Measurements from ENCODE around the gene FLYWCH2.

Gene FLYWCH2, protein sequence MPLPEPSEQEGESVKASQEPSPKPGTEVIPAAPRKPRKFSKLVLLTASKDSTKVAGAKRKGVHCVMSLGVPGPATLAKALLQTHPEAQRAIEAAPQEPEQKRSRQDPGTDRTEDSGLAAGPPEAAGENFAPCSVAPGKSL

DNA sequence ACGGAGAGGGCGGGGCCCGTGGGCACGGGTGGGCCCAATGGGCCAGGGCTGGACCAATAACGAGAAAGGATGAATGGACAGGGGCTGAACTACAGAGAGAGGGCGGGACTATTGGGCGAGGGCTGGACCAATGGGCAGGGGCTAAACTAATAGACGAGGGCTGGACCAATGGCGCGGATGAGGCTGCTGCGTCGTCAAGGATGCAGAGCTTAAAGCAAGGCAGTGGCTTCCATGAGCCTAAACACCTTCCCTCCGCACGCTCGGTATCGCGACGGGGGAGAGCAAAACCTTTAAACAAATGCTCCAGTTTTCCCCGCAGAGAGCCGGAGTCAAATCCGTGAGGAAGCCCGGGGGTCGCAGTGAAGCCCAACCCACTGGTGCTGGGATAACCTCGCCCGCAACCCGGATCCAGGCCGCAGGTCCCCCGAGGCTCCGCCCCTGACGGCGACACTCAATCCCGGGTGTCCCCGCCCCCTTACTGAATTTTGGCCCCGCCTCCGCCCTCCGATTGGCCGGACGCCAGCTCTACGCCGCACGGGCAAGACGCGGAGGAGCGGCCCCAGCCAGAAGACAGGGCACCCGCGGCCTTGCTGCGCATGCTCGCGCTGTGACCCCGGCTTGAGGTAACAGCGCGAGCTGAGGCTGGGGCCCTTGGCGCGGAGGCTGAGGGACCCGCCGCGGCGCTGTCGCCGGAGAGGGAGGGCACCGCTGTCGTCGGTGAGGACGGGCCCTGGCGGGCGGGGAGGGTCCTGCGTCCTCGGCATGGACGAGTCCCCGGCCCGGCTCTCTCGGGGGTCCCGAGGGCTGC lies at the start of gene FLYWCH2:
FLYWCH2 (plus strand) TSS at position 566 of the 808 bp plus-strand sequence. CDS start 13,235 bp downstream, outside the sequence.
- DNase-seq: peak; percentile 87

- DNase-seq: no peak
Measured at GRCh38 chr16:2833776-2834175, 49.2 kb upstream of the FLYWCH2 start.

- DNase-seq: no peak
Measured at GRCh38 chr16:2834968-2835367, 48.0 kb upstream of the FLYWCH2 start.

GRCh38 chr16:2835638-2836493 lies 47.1 kb upstream of the FLYWCH2 start:
- DNase-seq: no peak

DNA sequence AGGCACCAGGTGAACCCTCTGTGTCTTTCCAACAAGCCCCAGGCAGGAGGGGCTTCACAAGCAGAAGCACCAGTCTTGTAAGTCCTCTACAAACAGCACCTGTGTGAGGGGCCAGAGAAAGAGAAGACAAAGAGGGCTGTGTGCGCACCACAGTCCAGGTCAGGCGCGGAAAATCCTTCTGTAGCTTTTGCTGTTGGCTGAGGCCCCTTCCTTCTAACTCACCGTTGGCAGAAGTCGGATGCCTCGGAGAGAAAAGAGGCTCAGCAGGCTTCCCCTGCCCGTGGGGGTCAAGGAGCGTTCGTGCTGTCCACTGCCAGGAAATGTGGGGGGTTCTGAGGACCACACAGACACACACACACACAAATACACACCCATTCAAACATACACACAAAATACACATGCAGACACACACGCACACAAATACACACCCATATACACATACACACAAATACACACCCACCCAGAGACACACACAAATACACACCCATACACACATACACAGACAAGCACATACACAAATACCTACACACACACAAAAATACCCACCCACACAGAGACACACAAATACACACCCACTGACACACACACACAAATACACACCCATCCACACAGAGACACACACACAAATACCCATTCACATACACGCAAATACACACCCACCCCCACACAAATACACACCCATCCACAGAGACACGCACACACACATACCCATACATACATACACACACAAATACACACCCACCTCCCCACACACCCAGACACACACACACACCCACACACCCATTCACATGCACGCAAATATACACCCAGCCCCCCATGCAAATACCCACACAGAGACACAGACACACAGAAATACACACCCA lies 46.1 kb upstream of the FLYWCH2 start:
- DNase-seq: no peak

- peak; percentile 3 for DNase-seq
Measured at GRCh38 chr16:2838928-2839327, 44.1 kb upstream of the FLYWCH2 start.

DNA sequence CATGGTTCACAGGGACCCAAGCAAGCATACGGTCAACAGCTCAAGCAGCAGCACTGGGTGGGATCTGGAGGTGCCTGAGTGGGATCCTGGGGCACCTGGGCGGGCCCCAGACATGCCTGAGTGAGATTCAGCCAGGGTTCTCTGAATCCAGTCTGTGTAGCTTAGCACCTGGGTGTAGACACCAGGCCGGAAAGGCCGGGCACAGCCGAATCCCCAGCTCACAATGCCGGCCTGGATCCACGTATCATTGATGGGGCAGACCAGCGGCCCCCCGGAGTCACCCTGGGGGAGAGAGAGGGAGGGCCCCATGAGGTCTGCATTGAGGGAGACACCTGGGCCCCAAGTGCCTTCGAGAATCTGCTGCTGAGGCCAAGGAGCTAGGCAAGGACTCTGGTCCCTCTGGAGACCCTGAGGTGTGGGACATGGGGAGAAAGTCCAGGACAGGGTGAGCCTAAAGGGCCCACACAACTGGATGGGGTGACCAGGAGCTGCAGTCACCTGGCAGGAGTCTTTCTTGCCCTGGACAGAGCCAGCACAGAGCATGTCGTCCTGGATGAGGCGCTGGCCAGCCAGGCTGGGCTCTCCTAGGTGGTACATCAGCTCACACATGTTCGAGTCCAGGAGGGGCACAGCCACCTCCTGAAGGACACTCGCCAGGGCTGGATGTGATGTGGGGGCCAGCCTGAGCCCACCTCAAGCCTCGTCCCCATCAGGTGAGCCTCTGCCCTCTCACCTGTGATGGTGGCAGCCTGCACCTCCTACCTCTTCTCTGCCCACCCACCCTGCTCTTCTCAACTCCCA lies 43.2 kb upstream of the FLYWCH2 start:
- DNase-seq: no peak

GRCh38 chr16:2840914-2841313 lies 42.1 kb upstream of the FLYWCH2 start:
- no peak for DNase-seq

DNA sequence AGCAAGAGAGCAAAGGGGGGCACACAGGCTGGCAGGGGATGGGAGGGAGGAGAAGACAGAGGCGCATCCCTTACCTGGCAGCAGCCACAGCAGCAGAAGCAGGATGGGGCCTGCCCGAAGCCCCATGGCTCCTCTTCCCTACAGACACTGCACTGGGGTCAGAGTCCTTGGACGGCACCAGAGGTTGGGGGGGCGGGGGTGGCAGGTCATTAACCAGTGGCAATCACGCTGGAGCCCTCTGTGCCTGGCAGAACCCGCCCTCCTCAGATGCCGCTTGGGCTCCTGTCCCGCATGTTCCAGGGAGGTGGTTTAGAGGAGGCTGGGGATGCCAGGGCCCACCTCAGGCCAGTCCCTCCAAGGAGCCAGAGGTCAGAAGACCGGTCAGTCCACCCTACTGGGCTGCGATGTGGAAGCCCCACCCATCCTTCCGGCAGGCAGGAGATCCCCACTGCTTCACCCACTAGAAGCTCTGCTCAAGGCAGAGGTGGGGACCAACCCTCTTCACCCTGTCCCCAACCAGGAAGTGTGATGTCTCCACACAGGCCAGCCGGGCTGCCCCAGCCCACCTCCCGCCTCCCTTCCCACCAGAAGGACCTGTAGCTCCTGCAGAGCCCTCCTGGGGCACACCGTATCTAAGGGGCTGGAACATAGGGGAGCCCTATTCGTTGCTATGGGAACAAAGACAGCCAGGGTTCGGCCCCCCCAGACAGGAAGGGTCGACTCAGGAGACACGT lies 41.2 kb upstream of the FLYWCH2 start:
- no peak for DNase-seq

- DNase-seq: no peak
Measured at GRCh38 chr16:2842340-2843000, 40.5 kb upstream of the FLYWCH2 start.

DNA sequence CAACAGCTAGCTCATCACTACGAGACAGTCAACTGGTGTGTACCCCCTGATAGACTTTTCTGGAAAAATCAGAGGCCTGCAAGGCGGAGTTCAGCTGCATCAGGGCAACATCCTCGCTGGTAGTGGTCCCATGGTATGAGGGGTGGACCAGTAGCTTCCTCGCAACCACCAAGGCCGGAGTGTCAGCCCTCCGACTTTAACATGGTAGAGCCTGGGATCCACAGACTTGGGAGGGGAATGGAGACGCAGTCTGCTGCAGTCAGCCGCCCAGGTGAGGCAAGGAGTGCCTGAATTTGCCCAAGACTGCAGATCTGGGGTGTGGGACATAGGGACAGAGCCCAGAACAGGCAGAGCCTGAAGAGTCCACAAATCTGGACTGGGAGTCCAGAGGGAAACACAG lies 39.5 kb upstream of the FLYWCH2 start:
- DNase-seq: no peak

- DNase-seq: no peak
Measured at GRCh38 chr16:2845116-2845515, 37.9 kb upstream of the FLYWCH2 start.

DNA sequence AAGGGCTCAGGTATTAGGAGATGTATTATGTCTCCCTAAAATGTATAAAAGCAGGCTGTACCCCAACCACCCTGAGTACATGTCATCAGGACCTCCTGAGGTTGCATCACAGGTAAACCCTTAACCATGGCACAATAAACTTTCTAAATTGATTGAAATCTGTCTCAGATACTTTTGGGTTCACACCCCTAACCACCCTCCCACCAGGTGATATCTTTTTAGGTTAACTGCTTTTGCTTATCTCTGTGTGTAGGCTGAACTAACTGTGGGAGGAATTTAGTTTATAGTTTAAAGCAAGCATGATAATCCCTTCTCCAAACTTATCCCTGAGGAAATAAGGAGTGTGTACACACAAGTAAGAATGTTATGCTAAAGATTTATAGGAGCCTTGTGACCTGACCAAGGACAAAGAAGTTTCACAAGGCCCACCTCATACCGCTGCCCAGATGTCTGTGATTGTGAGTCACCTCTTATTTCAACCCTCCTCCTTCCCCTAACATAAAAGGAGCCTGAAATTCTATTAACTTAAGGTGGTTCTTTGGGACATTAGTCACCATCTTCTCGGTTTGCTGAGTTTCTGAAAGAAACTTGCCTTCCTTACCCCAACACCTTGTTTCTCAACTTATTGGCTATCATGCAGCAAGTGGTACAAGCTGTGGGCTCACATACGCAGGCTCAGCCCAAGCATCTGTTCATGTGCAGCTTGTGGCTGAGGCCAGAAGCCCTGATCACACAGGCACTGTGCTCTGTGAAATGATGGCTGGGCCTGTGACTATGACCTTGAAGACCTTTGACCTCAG lies 36.3 kb upstream of the FLYWCH2 start:
- DNase-seq: no peak

DNA sequence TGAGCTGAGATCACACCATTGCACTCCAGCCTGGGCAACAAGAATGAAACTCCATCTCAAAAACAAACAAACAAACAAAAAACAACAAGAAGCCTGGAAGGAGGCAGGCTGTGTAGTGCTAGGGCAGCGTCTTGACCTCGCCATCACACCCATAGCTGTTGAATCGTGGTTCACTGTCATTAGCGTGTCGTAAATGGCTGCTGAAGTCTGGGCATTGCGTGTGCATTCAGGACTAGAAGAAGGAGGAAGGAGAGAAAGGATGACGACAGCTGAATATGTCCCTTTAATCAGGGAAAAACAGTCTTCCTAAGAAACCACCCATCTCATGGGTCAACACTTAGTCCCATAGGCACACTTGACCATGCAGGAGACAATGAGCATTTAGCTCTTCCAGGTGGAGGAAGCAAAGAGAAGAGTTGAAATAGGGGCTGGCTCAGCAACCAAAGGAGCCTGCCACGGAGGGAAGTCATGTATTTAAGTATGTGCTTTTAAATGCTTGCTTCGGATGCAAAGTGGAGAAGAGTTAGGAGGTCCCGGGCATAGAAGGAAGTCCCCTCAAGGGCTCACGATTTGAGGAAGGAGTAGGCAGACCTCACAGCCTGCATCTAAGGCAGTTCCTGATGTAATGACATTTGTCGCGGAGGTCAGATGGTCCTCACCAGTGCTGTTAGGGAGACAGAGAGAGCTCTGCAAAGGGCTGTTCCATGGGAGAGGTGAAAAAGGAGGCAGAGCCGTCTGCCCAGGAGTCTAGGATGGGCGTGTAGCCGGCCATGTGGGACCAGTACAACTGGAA lies 33.9 kb upstream of the FLYWCH2 start:
- no peak for DNase-seq

DNA sequence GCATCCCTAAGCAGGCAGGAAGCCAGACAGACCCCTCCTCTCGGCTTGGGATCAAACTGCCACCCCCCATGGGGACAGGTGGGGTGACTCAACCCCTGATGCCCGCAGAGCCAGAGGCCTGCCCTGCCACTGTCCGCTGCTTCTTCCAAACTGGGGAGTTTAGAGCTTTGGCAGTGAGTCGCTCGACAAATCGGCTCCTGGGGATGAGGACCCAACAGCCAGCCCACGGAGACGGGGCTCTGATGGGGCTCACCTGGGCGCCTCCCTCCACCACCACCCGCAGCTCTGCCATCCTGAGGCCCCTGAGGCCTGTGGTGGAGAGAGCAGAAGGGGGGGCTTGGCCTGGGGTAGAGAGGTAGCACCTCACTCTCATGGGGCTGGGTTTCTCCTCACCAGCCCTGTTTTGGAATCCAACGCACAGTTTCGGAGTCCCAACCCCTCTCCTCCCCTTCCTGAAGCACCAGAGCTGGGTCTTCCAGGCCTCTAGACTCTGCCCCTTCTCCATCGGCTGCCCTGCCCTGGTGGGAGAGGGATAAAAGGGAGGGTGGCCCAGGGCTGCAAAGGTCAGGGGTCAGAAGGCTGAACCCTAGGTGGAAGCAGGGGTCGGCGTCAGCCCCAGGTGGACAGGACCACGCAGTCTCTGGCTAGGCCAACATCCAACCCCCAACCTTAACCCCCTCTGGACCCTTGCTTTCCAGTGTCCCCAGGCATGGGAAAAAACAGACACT lies 30.8 kb upstream of the FLYWCH2 start:
- no peak for DNase-seq

- no peak for DNase-seq
Measured at GRCh38 chr16:2852731-2853507, 30.1 kb upstream of the FLYWCH2 start.

DNA sequence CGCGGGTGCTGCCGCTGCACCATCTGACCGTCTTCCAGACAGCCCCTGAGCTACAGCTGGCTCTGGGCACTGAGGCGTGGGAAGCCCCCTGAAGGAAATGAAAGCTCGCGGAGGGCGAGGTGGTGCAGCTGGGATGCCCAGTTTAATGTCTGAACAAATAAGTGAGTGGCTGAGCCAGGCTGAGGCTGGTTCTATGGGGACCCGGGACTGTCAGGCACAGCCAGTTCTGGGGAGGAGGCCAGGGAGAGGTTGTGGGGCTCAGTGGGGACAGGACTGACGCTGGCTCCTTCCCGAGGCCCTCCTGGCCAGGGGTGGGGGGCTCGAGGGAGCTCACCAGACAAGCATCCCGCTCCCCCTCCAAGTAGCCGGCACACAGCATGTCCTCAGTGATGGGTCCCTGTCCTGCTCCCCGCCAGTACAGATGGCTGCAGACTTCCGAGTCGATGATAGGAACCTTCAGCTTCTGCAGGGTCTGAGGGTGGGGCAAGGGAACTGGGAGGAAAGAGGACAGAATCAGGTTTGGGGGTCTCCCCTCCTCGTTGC lies 29.4 kb upstream of the FLYWCH2 start:
- no peak for DNase-seq

All from NCI-H1105 (cell line).